ENCODE results near the gene NUDT9.
"Not testable (repeated sequence)": the region's sequence is repeated elsewhere in the genome, so short reads cannot be mapped to it uniquely, and the experiment has no call there.

Gene NUDT9

GRCh38 chr4:87387237-87387636 lies 35.1 kb upstream of the NUDT9 start:
- no peak overlapping the region for H3K4me3 ChIP-seq (ENCODE audit: low read length)
- TF ChIP-seq CTCF (IDR thresholded peaks at IDR 0.05; ENCODE audit: insufficient read depth, low read depth, low read length, missing control alignments): no peak
- no peak for DNase-seq (ENCODE audit: low read depth)

DNA sequence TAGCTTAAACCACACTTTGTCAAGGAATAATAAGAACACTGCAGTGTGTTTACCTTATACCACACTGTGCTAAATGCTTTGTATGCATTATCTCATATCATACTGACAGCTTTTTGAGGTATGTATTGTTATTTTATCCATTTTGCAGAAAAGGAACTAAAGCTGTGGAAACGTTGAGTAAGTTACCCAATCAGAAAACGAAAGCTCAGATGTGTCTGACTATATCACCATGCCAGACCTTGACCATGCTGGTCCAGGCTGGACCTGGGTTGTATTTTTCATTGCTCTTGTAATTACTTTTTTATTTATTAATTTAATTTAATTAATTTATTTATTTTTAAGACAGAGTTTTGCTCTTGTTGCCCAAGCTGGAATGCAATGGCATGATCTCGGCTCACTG lies 33.5 kb upstream of the NUDT9 start:
- no peak overlapping the region for H3K4me3 ChIP-seq (ENCODE audit: low read length)
- DNase-seq (ENCODE audit: low read depth): no peak
- TF ChIP-seq CTCF (IDR thresholded peaks at IDR 0.05; ENCODE audit: insufficient read depth, low read depth, low read length, missing control alignments): no peak

- DNase-seq (ENCODE audit: low read depth): not testable (repeated sequence)
- H3K4me3 ChIP-seq (ENCODE audit: low read length): peak overlapping the region; percentile 76
Measured at GRCh38 chr4:87390055-87390454, 32.3 kb upstream of the NUDT9 start.

DNA sequence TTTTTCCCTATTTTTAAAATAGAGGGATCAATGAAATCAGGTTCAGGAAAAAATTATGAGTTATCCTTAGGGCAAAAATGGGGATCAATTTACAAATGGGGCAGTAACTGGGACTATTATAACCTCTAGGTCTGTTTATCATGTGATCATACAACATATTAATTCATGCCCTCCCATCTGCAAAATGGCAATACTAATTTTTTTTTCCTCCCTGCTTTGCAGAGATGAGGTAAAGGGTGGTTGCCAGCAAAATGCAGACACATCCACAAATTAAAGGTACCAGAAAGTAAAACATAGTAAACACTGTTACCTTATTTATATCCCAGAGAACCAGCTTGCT lies 31.9 kb upstream of the NUDT9 start:
- no peak for TF ChIP-seq CTCF (IDR thresholded peaks at IDR 0.05; ENCODE audit: insufficient read depth, low read depth, low read length, missing control alignments)
- DNase-seq (ENCODE audit: low read depth): no peak
- H3K4me3 ChIP-seq (ENCODE audit: low read length): peak overlapping the region; percentile 76

DNA sequence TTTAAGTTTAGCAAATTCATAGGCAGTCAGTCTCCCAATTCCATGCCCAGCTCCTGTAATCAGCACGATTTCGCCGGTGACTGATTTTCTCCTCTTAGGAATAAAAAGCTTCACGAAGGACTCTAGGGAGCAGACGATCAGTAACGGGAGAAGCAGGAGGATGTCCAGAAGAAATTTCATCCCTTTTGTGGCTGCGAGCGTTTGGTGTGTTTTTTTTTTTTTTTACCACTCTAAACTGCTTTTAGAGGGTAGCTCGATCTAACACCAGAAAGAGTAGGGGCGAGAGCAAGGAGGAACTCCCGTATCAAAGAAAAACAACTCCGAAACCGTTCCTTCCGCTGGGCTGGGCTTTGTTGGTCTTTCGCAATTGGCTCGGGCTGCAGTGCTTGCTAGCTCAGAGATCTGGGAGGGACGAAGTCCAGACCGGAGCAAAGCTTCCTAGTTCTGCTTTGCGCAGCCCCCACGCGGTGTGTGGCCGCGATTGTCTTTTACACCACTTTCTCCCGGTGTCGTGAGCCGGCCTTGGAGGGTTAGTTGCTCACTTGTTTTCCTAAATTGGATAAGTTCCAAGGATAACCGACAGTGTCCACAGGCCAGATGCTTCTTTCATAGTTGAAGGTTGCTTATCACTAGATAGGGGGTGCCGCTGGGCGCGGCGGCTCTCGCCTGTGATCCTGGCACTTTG lies 31.3 kb upstream of the NUDT9 start, which contains the start of gene HSD17B11:
HSD17B11 (minus strand) TSS at position 298 of the 685 bp plus-strand sequence; CDS start at position 180, 118 bp downstream.
- no peak for TF ChIP-seq CTCF (IDR thresholded peaks at IDR 0.05; ENCODE audit: insufficient read depth, low read depth, low read length, missing control alignments)
- peak within 1 kb of the TSS; percentile 76 for H3K4me3 ChIP-seq (ENCODE audit: low read length)

GRCh38 chr4:87391576-87392054 lies 30.8 kb upstream of the NUDT9 start:
- TF ChIP-seq CTCF (IDR thresholded peaks at IDR 0.05; ENCODE audit: insufficient read depth, low read depth, low read length, missing control alignments): no peak
- no peak for DNase-seq (ENCODE audit: low read depth)
- peak overlapping the region; percentile 76 for H3K4me3 ChIP-seq (ENCODE audit: low read length)

More for the DNA sequence above, 31.3 kb upstream of the NUDT9 start, which contains the start of gene HSD17B11:
- DNase-seq (ENCODE audit: low read depth): peak; percentile 84

DNA sequence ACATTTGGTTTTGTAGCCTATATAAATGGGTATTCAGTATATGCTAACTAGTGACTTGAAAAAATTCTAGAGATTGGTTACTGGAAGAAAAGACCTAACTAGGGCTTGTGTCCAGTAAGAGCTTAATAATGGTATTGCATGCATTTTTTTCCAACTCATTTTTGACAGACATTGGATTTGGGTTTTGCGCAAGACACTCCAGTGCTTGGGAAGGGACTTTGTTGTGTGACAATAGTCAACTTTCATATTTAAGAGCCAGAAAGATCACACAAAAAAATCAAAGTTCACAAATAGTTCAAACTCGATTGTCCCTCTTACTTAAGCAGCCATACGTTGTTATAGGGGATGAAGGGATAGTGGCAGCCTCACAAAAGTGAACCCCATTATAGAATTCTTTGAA lies 30.2 kb upstream of the NUDT9 start:
- DNase-seq (ENCODE audit: low read depth): no peak
- no peak overlapping the region for H3K4me3 ChIP-seq (ENCODE audit: low read length)
- no peak for TF ChIP-seq CTCF (IDR thresholded peaks at IDR 0.05; ENCODE audit: insufficient read depth, low read depth, low read length, missing control alignments)

DNA sequence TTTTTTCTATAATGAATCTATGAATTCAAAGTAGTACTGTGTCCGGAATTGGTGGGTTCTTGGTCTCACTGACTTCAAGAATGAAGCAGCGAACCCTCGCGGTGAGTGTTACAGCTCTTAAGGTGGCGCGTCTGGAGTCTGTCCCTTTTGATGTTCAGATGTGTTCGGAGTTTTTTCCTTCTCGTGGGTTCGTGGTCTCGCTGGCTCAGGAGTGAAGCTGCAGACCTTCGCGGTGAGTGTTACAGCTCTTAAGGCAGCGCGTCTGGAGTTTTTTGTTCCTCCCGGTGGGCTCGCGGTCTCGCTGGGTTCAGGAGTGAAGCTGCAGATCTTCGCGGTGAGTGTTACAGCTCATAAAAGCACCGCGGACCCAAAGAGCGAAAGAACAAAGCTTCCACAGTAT lies 27.3 kb upstream of the NUDT9 start:
- H3K4me3 ChIP-seq (ENCODE audit: low read length); DNase-seq (ENCODE audit: low read depth): not testable (repeated sequence)

DNA sequence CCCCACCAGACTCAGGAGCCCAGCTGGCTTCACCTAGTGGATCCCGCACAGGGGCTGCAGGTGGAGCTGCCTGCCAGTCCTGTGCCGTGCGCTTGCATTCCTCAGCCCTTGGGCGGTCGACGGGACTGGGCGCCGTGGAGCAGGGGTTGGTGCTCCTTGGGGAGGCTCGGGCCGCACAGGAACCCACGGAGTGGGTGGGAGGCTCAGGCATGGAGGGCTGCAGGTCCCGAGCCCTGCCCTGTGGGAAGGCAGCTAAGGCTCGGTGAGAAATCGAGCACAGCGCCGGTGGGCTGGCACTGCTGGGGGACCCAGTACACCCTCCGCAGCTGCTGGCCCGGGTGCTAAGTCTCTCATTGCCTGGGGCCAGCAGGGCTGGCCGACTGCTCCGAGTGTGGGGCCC lies 26.5 kb upstream of the NUDT9 start:
- H3K4me3 ChIP-seq (ENCODE audit: low read length); DNase-seq (ENCODE audit: low read depth): not testable (repeated sequence)

Measured in epithelial cell of esophagus (primary cell).